ENCODE measurements around the gene TMPRSS15. TPM values are rescaled to one million over a fixed set of nuclear protein-coding genes. Genes with fewer than 3 reads are reported as not detected.

The TMPRSS15 gene
- total and polyA plus RNA-seq, 12 donors = not detected

DNA sequence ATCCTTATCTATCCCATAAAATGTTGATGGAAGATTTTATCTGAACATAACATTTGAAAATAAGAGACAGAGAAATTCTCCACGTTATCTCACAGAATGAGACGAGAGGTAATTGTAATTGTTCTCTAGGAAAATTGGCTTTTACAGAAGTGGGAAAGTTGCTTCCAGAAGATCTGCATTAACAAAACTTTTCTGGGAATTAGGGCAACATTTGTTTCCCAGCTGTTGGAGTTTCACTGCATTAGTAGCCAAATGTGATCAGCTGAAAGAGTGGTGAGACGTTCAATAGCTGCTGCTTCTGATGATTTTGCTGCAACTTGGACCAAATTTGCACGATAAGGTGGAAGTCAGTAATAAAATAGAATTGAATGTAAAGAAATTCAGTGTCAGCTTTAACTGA, 151.3 kb downstream of the TMPRSS15 start:
- no peak for DNase-seq
- Histone ChIP-seq H3K27ac (no peak overlapping the region), H3K4me1 (replicated peaks in 1 of 2) (no peaks in the 10 kb centered on the region), H3K9me3 (replicated peaks in 1 of 3) (no peaks in the 10 kb centered on the region), H3K4me3 (no peak overlapping the region), H3K36me3 (replicated peaks in 1 of 2) (no peaks in the 10 kb centered on the region), H3K27me3 (no peaks in the 10 kb centered on the region)
- intact Hi-C loops (cut with DNase I) = no loop called here
- no peak for TF ChIP-seq POLR2A (IDR thresholded peaks at IDR 0.05)
- TF ChIP-seq, protein P1, sequence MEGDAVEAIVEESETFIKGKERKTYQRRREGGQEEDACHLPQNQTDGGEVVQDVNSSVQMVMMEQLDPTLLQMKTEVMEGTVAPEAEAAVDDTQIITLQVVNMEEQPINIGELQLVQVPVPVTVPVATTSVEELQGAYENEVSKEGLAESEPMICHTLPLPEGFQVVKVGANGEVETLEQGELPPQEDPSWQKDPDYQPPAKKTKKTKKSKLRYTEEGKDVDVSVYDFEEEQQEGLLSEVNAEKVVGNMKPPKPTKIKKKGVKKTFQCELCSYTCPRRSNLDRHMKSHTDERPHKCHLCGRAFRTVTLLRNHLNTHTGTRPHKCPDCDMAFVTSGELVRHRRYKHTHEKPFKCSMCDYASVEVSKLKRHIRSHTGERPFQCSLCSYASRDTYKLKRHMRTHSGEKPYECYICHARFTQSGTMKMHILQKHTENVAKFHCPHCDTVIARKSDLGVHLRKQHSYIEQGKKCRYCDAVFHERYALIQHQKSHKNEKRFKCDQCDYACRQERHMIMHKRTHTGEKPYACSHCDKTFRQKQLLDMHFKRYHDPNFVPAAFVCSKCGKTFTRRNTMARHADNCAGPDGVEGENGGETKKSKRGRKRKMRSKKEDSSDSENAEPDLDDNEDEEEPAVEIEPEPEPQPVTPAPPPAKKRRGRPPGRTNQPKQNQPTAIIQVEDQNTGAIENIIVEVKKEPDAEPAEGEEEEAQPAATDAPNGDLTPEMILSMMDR (IDR thresholded peaks at IDR 0.05) = no peak
- 55 to 63% (median 62%) methylated on average over 4 of the region's 4 CpGs for WGBS, 4 donors

DNA sequence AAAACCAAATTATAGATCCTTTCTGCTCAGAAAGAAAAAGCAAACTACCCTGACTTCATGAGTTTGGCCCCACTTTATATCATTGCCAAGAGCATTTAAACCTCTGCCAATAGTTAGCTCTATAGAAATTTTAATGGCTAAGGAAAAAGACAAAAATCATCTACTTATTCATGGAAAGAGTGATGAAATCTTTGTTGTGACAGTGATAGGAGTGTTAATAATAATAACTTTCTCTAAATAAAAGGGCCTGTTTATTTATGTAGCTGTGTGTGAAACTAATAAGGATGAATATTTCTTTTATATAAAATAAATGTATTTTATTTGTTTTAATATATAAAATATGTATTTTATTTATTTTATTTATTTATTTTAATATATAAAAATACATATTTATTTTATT, 152.5 kb downstream of the TMPRSS15 start:
- Histone ChIP-seq H3K27ac (no peak overlapping the region), H3K36me3 (replicated peaks in 1 of 2) (no peaks in the 10 kb centered on the region), H3K9me3 (replicated peaks in 1 of 3) (no peaks in the 10 kb centered on the region), H3K4me1 (replicated peaks in 1 of 2) (no peaks in the 10 kb centered on the region), H3K4me3 (no peak overlapping the region), H3K27me3 (no peaks in the 10 kb centered on the region)
- TF ChIP-seq, protein P1 (IDR thresholded peaks at IDR 0.05) = no peak
- TF ChIP-seq POLR2A (IDR thresholded peaks at IDR 0.05) = no peak
- DNase-seq = no peak
- intact Hi-C loops (cut with DNase I) = no loop called here

DNA sequence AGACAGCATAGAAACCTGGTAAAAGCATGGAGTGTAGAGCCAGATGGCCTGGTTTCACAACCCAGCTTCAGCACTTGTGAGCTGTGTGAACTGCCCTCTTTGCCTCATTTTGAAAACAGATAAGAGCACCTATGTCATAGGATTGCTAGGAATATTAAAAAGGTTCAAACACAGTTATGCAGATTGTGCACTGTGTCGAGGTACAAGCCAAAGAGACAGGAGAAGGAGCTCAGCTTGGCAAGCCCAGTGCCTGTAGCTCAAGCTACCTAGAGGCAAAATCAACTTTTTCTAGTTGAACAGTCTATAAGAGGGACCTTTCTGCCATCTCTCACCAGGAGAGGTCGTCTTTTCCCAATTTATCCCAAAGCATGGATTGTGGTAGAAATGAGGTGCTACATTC, 153.9 kb downstream of the TMPRSS15 start:
- TF ChIP-seq, protein P1 (IDR thresholded peaks at IDR 0.05) = no peak
- no peak for TF ChIP-seq POLR2A (IDR thresholded peaks at IDR 0.05)
- Histone ChIP-seq H3K27me3 (peaks cover 3% of the 10 kb centered on the region), H3K4me3 (no peak overlapping the region), H3K27ac (no peak overlapping the region), H3K36me3 (replicated peaks in 1 of 2) (no peaks in the 10 kb centered on the region), H3K4me1 (replicated peaks in 1 of 2) (no peaks in the 10 kb centered on the region), H3K9me3 (replicated peaks in 1 of 3) (no peaks in the 10 kb centered on the region)
- no peak for DNase-seq
- intact Hi-C loops (cut with DNase I) = no loop called here
- WGBS, 4 donors = 49 to 71% (median 56%) methylated on average over 2 of the region's 2 CpGs

DNA sequence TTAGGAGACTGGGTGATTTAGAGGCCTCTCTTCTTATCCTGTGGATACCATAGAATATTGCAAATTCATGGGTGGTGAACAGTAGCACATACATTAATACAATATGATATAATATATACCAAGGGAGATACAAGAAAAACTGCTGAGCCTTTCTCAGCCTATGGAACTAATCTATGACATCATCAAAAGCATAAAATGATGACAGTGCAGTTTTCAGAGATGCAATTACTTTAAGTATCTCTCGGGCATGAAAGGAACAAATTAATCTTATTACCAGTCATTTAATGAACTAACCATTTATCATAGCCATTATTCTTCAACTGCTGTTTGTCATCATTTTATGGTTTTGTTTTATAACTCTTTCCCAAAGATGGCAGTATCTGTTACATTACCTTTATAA, 155.4 kb downstream of the TMPRSS15 start:
- Histone ChIP-seq H3K4me1 (replicated peaks in 1 of 2) (peaks cover 0 to 5% of the 10 kb centered on the region in 2 donors), H3K4me3 (no peak overlapping the region), H3K27me3 (peaks cover 10% of the 10 kb centered on the region), H3K27ac (no peak overlapping the region), H3K9me3 (replicated peaks in 1 of 3) (no peaks in the 10 kb centered on the region), H3K36me3 (replicated peaks in 1 of 2) (no peaks in the 10 kb centered on the region)
- 57 to 70% (median 63%) methylated on average over 1 of the region's 1 CpG for WGBS, 4 donors
- intact Hi-C loops (cut with DNase I) = no loop called here
- DNase-seq = no peak
- no peak for TF ChIP-seq POLR2A (IDR thresholded peaks at IDR 0.05)
- TF ChIP-seq, protein P1 (IDR thresholded peaks at IDR 0.05) = no peak

All from adrenal gland (tissue), 12 donors.